GM12878 (cell line): ENCODE measurements around the gene NLGN3. TPM values are rescaled to one million over a fixed set of nuclear protein-coding genes. Genes with fewer than 3 reads are reported as not detected.
A peak's percentile ranks its signal among the peaks of the same experiment; 100 is the strongest.

Source experiments
- CBFB ChIP-seq: IDR thresholded peaks from 2 replicates; pipeline ENCODE4 v1.6.1; 2016; ENCODE audit warnings: antibody characterized with exemption, low read depth
- CREM ChIP-seq: IDR thresholded peaks from 2 replicates; pipeline ENCODE4 v1.6.1; 2014; ENCODE audit warnings: antibody characterized with exemption, low read depth
- ELK1 ChIP-seq: IDR thresholded peaks from 2 replicates; pipeline ENCODE4 v1.6.1; 2012; ENCODE audit warnings: low read depth, low read length, improper control_type of control experiment
- EZH2 ChIP-seq: IDR thresholded peaks from 2 replicates; pipeline ENCODE4 v1.6.1; 2012; ENCODE audit warnings: low read depth, mild to moderate bottlenecking, control low read depth, inconsistent platforms, low read length, borderline replicate concordance; ENCODE audit not compliant: control insufficient read depth
- KLF5 ChIP-seq: fragments of 450-650 bp; IDR thresholded peaks from 2 replicates; pipeline ENCODE4 v1.6.1; 2014; ENCODE audit warnings: mild to moderate bottlenecking; ENCODE audit not compliant: partially characterized antibody
- LARP7 ChIP-seq: fragments of 450-650 bp; IDR thresholded peaks from 2 replicates; pipeline ENCODE4 v1.6.1; 2017; ENCODE audit warnings: mild to moderate bottlenecking
- MYC ChIP-seq: IDR thresholded peaks from 2 replicates; pipeline ENCODE4 v1.6.1; 2011; ENCODE audit warnings: mild to moderate bottlenecking, low read length, moderate library complexity, inconsistent platforms; ENCODE audit not compliant: insufficient read depth, insufficient replicate concordance, insufficient read length, severe bottlenecking
- NBN ChIP-seq: fragments of 450-650 bp; IDR thresholded peaks from 2 replicates; pipeline ENCODE4 v1.6.1; 2016
- POU2F2 ChIP-seq: IDR thresholded peaks from 3 replicates; pipeline ENCODE4 v1.6.1; 2011; ENCODE audit warnings: low read depth, mild to moderate bottlenecking, low read length, borderline replicate concordance
- RELA ChIP-seq: fragments of 450-650 bp; IDR thresholded peaks from 2 replicates; pipeline ENCODE4 v1.8.0; 2014; ENCODE audit warnings: borderline replicate concordance; ENCODE audit not compliant: partially characterized antibody
- RELB ChIP-seq: fragments of 450-650 bp; IDR thresholded peaks from 2 replicates; pipeline ENCODE4 v1.6.1; 2017; ENCODE audit warnings: low read depth, mild to moderate bottlenecking, moderate library complexity
- SMAD1 ChIP-seq: fragments of 450-650 bp; IDR thresholded peaks from 2 replicates; pipeline ENCODE4 v1.6.1; 2018; ENCODE audit warnings: mild to moderate bottlenecking, low read depth; ENCODE audit not compliant: partially characterized antibody
- SUPT20H ChIP-seq: IDR thresholded peaks from 2 replicates; pipeline ENCODE4 v1.6.1; 2011; ENCODE audit warnings: low read depth, mild to moderate bottlenecking, low read length, moderate library complexity, borderline replicate concordance; ENCODE audit not compliant: control insufficient read depth
- TCF3 ChIP-seq: IDR thresholded peaks from 2 replicates; pipeline ENCODE4 v1.6.1; 2012; ENCODE audit warnings: low read depth, mild to moderate bottlenecking, low read length, borderline replicate concordance; ENCODE audit not compliant: insufficient read depth
- WRNIP1 ChIP-seq: IDR thresholded peaks from 2 replicates; pipeline ENCODE4 v1.6.1; 2011; ENCODE audit warnings: low read depth, low read length, improper control_type of control experiment, borderline replicate concordance
- polyA plus RNA-seq, 11 experiments: library from polyadenylated mRNA; depleted of rRNA in 4 of 11; unstranded in 6 of 11; stranded (reverse) in 5 of 11; fragments of >200 nt; fragmentation: Nextera tagmentation in 4 of 11; fragmentation: Illumina TruSeq in 1 of 11; extraction: Ambion mirVana in 4 of 11; extraction: Trizol in 1 of 11; gene quantifications; 1 replicate in 1 of 11; 2 replicates in 10 of 11; pipeline versions ENCODE4 v1.2.1 to v1.2.3, GENCODE V29; 2011 to 2016; ENCODE audit warnings: inconsistent platforms in 2 of 11, missing spikeins in 2 of 11, low read depth in 1 of 11
- total RNA-seq, 4 experiments: library from RNA; depleted of rRNA in 3 of 4; stranded (reverse); fragments of >200 nt in 3 of 4; fragmentation: Illumina TruSeq in 1 of 4; extraction: Trizol in 1 of 4; gene quantifications; 2 replicates each; pipeline versions ENCODE4 v1.2.1 to v1.2.3, GENCODE V29; 2013 to 2021
- TF ChIP-seq, protein P1 (sequence below), 3 experiments: IDR thresholded peaks in 2 of 3; conservative IDR thresholded peaks in 1 of 3; 2 replicates each; pipeline ENCODE4 v1.5.1; 2011; ENCODE audit warnings: low read depth in 3 of 3, low read length in 3 of 3, mild to moderate bottlenecking in 3 of 3, control low read depth in 2 of 3, moderate library complexity in 2 of 3, inconsistent platforms in 1 of 3, mixed read lengths in 1 of 3; ENCODE audit not compliant: control insufficient read depth in 2 of 3, insufficient read depth in 1 of 3; ENCODE audit errors: extremely low read depth in 1 of 3
- TF ChIP-seq, protein P2 (sequence below): IDR thresholded peaks from 2 replicates; pipeline ENCODE4 v1.6.1; 2012; ENCODE audit warnings: mild to moderate bottlenecking, low read depth, low read length
- TF ChIP-seq, protein P3 (sequence below): IDR thresholded peaks from 2 replicates; pipeline ENCODE4 v1.6.1; 2012; ENCODE audit warnings: low read length, inconsistent platforms

The NLGN3 gene
- total and polyA plus RNA-seq, 10 of the 15 experiments (the other 5 are each of a cell fraction or from before 2014, with no cell fraction given): 0.07 to 0.73 (median 0.28) TPM

- TF ChIP-seq, protein P1, sequence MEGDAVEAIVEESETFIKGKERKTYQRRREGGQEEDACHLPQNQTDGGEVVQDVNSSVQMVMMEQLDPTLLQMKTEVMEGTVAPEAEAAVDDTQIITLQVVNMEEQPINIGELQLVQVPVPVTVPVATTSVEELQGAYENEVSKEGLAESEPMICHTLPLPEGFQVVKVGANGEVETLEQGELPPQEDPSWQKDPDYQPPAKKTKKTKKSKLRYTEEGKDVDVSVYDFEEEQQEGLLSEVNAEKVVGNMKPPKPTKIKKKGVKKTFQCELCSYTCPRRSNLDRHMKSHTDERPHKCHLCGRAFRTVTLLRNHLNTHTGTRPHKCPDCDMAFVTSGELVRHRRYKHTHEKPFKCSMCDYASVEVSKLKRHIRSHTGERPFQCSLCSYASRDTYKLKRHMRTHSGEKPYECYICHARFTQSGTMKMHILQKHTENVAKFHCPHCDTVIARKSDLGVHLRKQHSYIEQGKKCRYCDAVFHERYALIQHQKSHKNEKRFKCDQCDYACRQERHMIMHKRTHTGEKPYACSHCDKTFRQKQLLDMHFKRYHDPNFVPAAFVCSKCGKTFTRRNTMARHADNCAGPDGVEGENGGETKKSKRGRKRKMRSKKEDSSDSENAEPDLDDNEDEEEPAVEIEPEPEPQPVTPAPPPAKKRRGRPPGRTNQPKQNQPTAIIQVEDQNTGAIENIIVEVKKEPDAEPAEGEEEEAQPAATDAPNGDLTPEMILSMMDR (IDR thresholded peaks at IDR 0.05 in 2 of 3, conservative IDR thresholded peaks at IDR 0.05 in 1 of 3; ENCODE audit: control insufficient read depth in 2 of 3, extremely low read depth in 1 of 3, insufficient read depth in 1 of 3, low read depth in 3 of 3, low read length in 3 of 3): no peak
- TF ChIP-seq POU2F2 (peak; percentile 74; the same call in 2 of the 3 replicates), WRNIP1 (no peak; the same call in none of the 2 replicates), RELA (peak; percentile 94), SUPT20H (no peak), EZH2 (no peak), ELK1 (peak; percentile 85; the same call in 1 of the 2 replicates), LARP7 (no peak), CBFB (peak; percentile 69; the same call in 1 of the 2 replicates), CREM (peak; percentile 87; the same call in 1 of the 2 replicates), RELB (peak; percentile 94), TCF3 (peak; percentile 18; the same call in 1 of the 2 replicates), NBN (peak; percentile 58), KLF5 (no peak), SMAD1 (peak; percentile 88), MYC (no peak)
- TF ChIP-seq, protein P2, sequence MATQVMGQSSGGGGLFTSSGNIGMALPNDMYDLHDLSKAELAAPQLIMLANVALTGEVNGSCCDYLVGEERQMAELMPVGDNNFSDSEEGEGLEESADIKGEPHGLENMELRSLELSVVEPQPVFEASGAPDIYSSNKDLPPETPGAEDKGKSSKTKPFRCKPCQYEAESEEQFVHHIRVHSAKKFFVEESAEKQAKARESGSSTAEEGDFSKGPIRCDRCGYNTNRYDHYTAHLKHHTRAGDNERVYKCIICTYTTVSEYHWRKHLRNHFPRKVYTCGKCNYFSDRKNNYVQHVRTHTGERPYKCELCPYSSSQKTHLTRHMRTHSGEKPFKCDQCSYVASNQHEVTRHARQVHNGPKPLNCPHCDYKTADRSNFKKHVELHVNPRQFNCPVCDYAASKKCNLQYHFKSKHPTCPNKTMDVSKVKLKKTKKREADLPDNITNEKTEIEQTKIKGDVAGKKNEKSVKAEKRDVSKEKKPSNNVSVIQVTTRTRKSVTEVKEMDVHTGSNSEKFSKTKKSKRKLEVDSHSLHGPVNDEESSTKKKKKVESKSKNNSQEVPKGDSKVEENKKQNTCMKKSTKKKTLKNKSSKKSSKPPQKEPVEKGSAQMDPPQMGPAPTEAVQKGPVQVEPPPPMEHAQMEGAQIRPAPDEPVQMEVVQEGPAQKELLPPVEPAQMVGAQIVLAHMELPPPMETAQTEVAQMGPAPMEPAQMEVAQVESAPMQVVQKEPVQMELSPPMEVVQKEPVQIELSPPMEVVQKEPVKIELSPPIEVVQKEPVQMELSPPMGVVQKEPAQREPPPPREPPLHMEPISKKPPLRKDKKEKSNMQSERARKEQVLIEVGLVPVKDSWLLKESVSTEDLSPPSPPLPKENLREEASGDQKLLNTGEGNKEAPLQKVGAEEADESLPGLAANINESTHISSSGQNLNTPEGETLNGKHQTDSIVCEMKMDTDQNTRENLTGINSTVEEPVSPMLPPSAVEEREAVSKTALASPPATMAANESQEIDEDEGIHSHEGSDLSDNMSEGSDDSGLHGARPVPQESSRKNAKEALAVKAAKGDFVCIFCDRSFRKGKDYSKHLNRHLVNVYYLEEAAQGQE: no peak
- TF ChIP-seq, protein P3, sequence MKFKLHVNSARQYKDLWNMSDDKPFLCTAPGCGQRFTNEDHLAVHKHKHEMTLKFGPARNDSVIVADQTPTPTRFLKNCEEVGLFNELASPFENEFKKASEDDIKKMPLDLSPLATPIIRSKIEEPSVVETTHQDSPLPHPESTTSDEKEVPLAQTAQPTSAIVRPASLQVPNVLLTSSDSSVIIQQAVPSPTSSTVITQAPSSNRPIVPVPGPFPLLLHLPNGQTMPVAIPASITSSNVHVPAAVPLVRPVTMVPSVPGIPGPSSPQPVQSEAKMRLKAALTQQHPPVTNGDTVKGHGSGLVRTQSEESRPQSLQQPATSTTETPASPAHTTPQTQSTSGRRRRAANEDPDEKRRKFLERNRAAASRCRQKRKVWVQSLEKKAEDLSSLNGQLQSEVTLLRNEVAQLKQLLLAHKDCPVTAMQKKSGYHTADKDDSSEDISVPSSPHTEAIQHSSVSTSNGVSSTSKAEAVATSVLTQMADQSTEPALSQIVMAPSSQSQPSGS: no peak
These were observed 33.3 kb upstream of the NLGN3 start, which contains the start of gene IL2RG (continued) for GRCh38 chrX:71111141-71111843.
